Neural cell (in vitro differentiated cells): Measurements from ENCODE around the gene ALDOA.

Source experiments
- CTCF ChIP-seq: fragments of 450-650 bp; IDR thresholded peaks from 2 replicates; pipeline ENCODE4 v1.5.1; 2014; ENCODE audit warnings: antibody characterized with exemption, mild to moderate bottlenecking, moderate library complexity; ENCODE audit not compliant: poor library complexity, severe bottlenecking
- EP300 ChIP-seq: fragments of 450-650 bp; conservative IDR thresholded peaks from 2 replicates; pipeline ENCODE4 v1.6.1; 2014; ENCODE audit warnings: antibody characterized with exemption, mild to moderate bottlenecking, moderate library complexity; ENCODE audit not compliant: poor library complexity, severe bottlenecking
- EZH2 ChIP-seq: fragments of 200-600, 300-800 bp; shearing (Covaris generic), sonication (generic); IDR thresholded peaks from 2 replicates; pipeline ENCODE4 v1.6.1; 2014; ENCODE audit warnings: antibody characterized with exemption, low read length, borderline replicate concordance, mild to moderate bottlenecking; ENCODE audit not compliant: insufficient read depth, poor library complexity, severe bottlenecking
- POLR2AphosphoS5 ChIP-seq: IDR thresholded peaks from 2 replicates; pipeline ENCODE4 v1.6.1; 2012
- RAD21 ChIP-seq: fragments of 450-650 bp; conservative IDR thresholded peaks from 2 replicates; pipeline ENCODE4 v1.6.1; 2014; ENCODE audit warnings: antibody characterized with exemption, mild to moderate bottlenecking, moderate library complexity
- TF ChIP-seq, protein P1 (sequence below): IDR thresholded peaks from 2 replicates; pipeline ENCODE4 v1.6.1; 2012; ENCODE audit warnings: borderline replicate concordance

- TF ChIP-seq CTCF = no peak
- TF ChIP-seq RAD21 = no peak
- no peak for TF ChIP-seq POLR2AphosphoS5
- TF ChIP-seq, protein P1, sequence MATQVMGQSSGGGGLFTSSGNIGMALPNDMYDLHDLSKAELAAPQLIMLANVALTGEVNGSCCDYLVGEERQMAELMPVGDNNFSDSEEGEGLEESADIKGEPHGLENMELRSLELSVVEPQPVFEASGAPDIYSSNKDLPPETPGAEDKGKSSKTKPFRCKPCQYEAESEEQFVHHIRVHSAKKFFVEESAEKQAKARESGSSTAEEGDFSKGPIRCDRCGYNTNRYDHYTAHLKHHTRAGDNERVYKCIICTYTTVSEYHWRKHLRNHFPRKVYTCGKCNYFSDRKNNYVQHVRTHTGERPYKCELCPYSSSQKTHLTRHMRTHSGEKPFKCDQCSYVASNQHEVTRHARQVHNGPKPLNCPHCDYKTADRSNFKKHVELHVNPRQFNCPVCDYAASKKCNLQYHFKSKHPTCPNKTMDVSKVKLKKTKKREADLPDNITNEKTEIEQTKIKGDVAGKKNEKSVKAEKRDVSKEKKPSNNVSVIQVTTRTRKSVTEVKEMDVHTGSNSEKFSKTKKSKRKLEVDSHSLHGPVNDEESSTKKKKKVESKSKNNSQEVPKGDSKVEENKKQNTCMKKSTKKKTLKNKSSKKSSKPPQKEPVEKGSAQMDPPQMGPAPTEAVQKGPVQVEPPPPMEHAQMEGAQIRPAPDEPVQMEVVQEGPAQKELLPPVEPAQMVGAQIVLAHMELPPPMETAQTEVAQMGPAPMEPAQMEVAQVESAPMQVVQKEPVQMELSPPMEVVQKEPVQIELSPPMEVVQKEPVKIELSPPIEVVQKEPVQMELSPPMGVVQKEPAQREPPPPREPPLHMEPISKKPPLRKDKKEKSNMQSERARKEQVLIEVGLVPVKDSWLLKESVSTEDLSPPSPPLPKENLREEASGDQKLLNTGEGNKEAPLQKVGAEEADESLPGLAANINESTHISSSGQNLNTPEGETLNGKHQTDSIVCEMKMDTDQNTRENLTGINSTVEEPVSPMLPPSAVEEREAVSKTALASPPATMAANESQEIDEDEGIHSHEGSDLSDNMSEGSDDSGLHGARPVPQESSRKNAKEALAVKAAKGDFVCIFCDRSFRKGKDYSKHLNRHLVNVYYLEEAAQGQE = no peak
- TF ChIP-seq EP300 = no peak
- no peak for TF ChIP-seq EZH2
Observed at GRCh38 chr16:30025574-30025973, 40.0 kb upstream of the ALDOA start.
